Fibroblast of skin of left quadriceps (primary cell): ENCODE data around the gene UBE4A.
A peak's percentile ranks its signal among the peaks of the same experiment; 100 is the strongest.

Experiments
- DNase-seq, 2 experiments: peaks; one replicate each; pipeline ENCODE4 v3.0.0-alpha.2; 2013; ENCODE audit warnings: low read depth in 2 of 2

UBE4A gene, protein sequence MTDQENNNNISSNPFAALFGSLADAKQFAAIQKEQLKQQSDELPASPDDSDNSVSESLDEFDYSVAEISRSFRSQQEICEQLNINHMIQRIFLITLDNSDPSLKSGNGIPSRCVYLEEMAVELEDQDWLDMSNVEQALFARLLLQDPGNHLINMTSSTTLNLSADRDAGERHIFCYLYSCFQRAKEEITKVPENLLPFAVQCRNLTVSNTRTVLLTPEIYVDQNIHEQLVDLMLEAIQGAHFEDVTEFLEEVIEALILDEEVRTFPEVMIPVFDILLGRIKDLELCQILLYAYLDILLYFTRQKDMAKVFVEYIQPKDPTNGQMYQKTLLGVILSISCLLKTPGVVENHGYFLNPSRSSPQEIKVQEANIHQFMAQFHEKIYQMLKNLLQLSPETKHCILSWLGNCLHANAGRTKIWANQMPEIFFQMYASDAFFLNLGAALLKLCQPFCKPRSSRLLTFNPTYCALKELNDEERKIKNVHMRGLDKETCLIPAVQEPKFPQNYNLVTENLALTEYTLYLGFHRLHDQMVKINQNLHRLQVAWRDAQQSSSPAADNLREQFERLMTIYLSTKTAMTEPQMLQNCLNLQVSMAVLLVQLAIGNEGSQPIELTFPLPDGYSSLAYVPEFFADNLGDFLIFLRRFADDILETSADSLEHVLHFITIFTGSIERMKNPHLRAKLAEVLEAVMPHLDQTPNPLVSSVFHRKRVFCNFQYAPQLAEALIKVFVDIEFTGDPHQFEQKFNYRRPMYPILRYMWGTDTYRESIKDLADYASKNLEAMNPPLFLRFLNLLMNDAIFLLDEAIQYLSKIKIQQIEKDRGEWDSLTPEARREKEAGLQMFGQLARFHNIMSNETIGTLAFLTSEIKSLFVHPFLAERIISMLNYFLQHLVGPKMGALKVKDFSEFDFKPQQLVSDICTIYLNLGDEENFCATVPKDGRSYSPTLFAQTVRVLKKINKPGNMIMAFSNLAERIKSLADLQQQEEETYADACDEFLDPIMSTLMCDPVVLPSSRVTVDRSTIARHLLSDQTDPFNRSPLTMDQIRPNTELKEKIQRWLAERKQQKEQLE

DNA sequence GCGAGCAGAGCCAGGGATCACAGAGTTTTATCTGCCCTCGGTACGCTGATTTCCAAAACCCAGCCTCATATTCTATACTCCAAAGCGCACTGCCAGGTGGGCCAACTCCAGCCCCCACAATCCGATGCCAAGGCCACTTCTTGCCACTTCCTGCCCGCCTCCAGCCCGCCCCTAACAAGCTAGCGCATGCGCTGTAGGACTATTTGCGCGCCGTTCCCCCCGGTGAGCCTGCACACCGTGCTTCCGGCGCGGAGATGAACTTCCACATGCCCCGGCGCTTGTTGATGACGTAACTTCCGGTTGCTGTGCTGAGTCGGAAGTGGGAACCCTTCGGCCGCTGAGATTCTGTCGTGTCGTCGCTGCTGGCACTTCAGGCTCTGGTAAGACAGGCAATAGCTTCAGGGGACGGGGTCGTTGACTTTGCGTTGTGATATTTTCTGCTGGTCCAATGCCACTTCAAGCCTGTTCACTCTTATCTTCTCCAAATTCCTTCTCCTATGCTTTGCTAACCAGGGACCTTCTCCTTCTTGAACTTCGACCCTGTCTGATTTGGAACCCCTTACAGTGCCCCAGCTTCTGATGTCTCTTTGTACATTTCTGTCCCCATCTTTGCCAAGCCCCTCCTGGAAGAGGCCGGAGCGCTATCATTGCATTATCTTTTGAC is at the start of gene UBE4A:
Gene UBE4A, plus strand, starts transcription at position 306 of the 664 bp plus-strand sequence. CDS start 5,481 bp downstream, outside the sequence.
- peak; percentile 81 to 82 for DNase-seq

GRCh38 chr11:118310271-118310670 is 49.1 kb upstream of the UBE4A start:
- no peak for DNase-seq

DNA sequence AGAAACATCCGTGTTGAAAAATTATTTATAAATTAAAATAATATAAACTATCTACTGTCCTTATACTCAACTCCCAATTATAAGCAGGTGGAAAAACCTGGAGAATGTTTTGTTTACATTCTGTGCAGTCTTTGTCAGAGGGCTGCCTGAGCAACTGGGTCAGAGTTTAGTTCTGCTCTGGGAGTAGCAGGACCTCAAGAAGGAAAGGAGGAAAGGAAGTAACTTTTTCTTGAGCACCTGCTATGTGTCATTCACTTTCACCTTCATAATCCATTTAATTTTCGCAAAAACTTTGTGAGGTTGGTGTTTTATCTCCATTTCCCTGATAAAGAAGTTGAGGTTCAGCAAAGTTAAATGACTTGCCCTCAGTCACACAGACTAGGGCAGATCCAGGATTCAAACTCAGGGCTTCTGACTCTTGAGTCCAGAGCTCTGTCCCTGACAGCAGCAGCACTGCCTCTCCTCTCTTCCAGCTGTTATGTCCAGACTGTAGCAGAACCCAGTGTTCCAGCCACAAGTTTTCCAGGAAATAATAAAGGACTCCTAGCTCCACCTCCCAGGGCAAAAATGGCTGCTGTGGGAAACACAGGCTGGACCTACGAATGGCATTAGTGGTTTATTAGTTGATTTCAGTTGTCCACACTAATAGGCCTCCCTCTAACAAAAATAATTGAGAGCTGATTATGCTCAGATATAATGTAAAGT is 48.5 kb upstream of the UBE4A start:
- DNase-seq = no peak

GRCh38 chr11:118311518-118311917 is 47.9 kb upstream of the UBE4A start:
- DNase-seq = no peak

- no peak for DNase-seq
Observed at GRCh38 chr11:118312328-118312727, 47.1 kb upstream of the UBE4A start.

DNA sequence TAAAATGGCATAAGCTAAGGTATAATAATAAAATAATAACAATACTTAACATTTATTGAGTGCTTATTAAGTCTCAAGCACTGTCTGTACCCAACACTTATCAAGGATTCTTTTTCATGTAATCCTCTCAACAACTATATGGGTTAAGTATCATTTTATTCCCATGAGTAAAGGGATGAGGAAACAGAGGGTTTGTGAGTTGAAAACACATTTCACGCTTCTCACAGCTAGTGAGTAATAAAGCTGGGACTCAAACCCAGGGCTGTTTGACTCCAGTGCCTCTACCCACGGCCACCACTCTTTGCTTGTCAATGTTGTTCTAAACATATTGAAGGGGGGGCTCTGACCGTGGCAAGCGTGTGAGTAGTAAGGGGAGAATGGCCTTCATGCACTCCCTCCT is 46.2 kb upstream of the UBE4A start:
- DNase-seq = no peak

DNA sequence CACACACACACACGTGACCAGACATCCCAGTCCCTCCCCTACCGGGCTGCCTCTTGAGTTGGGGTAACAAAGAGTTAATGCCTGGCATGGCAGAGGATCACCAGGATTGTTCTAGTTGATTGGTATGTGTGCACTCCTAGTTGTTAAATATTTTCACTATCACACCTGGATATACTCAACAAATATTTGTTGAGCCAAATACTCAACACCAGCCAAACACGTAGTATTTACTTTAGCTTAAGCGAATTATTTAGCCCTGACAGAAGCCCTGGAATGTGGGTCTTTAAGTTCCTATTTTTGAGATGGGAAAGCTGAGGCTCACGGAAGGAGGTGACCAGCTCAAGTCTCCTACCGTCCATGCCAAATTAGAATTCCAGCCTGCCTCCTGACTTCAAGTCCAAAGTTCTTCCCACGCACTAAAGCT is 44.4 kb upstream of the UBE4A start:
- no peak for DNase-seq

DNA sequence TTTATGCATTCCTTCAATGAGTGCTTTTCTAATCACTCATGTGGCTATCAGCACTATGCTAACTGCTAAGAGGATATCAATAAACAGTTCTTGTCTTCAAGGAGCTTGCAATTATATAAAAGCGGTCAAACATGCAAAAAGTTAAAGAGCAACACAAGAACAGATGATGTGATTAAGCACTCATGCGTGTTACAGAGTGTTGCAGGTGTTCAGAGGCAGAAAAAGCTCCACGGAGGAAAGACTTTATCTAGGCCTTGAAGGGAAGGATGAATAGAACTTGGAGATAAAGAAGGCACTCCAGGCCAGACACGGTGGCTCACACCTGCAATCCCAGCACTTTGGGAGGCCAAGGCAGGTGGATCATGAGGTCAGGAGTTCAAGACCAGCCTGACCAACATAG is 41.3 kb upstream of the UBE4A start:
- no peak for DNase-seq

DNA sequence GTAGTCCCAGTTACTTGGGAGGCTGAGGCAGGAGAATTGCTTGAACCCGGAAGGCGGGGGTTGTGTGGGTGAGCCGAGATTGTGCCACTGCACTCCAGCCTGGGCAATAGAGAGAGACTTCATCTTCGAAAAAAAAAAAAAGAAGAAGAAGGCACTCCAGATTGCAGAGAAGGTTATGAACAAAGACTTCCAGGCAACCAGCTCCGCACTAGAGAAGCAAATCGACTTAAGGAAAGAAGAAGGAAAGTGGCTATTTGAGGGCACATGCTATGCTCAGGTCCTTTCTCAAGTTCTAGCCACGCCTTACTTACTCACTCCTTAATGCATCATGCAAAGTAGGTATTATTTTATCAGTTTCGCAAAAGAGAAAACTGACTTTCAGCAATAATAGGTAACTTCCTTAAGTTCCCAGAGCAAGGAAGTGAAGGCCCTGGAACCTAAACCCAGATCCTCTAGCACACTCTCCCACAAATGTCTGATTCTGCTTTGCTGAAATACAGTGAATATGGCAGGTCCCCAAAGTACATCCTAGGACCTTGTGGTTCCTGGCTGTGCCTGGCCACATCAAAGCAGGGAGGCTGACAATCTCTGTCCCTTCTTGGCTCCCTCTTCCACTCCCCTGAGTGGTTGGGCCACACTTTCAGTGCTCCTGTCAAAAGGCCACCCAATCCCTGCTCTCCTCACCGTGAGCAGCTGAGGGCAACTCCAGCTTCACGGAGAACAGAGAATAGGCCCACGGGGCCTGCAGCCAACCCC is 40.6 kb upstream of the UBE4A start:
- no peak for DNase-seq

DNA sequence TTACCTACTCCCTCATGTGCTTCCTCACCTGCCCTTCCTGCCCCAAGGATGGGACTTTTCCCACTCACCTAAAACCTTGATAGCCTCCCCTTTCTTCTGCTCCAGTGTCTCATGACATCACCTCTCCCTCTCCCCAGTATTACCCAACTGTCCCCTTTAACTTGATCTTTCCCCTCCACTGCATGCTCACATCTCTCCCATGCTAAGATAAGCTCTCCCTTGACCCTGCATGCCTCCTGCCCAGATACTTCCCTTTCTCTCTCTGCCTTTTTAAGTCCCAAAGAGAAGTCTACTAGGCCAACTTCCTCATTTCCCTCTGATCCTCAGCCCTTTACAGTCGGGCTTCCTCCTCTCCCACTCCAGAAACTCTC is 40.1 kb upstream of the UBE4A start:
- no peak for DNase-seq

DNA sequence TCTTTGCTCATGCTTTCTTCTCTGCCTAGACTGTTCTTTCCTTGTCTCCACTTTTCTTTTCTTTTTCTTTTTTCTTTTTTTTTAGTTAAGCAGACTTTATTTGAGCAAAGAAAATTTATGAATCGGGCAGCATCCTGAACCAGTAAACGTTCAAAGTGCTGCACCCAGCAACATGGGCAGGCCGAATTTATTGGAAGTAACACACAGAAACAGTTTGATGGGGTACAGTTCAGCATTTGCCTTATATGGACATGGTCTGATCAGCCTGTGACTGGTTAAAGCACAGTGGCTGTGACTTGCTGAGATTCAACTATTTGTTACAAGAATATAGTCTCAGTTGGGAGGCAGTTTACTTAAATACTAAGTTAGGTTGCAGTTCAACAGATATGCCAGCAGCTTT is 38.9 kb upstream of the UBE4A start:
- DNase-seq = no peak

DNA sequence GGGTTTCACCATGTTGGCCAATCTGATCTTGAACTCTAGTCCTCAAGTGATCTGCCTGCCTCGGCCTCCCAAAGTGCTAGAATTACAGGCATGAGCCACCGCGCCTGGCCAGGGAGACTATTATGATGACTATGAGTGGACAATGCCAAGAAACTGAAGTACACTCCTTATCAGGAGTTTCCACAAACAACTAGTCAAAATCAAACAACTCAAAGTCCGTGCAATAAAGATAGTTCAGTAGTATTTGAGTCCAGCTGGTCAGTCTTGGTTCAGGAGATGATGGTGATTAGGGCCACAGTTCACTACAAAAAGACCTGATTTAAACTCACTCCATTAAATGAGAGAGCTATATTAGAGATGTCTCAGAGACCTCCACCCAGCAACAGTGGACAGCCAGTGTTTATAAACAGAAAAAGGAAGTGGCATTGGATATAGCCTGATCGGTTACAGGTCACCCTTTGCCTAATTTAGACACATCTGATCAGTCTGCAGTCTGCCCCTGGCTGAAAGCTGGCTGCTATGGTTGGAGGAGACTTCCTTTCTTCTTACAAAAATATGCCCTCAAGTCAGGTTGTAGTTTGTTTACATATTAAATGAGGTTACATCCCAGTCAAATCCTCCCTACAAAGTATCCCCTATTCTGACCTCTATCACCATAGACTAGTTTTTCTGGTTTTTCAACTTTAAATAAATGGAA is 37.9 kb upstream of the UBE4A start:
- DNase-seq = no peak

GRCh38 chr11:118322721-118323120 is 36.7 kb upstream of the UBE4A start:
- no peak for DNase-seq

DNA sequence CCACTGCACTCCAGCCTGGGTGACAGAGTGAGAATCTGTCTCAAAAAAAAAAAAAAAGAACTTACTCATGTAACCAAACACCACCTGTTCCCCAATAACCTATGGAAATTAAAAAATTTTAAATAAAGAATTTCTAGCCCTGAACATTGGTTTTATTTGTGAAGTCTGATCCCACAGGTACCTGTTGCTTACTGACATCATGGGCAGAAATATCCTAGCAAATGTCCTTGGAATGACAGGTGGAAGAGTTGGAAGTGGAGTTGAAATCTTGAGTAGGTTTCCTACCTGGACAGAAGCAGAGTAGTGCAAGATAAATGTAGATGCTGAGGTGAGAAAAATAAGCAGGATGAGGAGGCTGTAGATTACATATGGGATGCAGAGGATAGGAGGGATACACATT is 34.1 kb upstream of the UBE4A start:
- no peak for DNase-seq

DNA sequence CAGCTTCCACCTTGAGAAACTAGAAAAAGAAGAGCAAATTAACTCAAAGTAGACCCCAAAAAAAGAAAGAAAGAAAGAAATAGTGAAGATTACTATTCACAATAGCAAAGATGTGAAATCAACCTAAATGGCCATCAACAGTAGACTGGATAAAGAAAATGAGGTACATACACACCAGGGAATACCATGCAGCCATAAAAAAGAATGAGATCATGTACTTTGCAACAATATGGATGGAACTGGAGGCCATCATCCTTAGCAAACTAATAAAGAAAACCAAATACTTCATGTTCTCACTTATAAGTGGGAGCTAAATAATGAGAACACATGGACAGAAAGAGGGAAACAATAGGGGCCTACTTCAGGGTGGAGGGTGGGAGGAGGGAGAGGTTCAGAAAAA is 30.7 kb upstream of the UBE4A start:
- DNase-seq = no peak

DNA sequence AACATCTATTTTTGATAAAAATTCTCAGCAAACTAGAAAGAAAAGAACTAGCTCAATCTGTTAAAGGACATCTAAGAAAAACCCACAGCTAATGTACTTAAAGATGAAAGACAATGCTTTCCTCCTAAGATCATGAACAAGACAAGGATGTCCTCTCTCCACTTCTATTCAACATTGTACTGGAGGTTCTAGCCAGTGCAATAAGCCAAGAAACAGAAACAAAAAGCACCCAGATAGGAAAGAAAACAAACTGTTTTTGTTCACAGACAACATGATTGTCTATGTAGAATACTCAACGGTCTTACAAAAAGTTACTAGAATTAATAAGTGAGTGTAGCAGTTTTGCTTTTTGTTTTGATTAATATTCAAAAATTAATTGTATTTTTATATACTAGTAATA is 24.7 kb upstream of the UBE4A start:
- no peak for DNase-seq

DNA sequence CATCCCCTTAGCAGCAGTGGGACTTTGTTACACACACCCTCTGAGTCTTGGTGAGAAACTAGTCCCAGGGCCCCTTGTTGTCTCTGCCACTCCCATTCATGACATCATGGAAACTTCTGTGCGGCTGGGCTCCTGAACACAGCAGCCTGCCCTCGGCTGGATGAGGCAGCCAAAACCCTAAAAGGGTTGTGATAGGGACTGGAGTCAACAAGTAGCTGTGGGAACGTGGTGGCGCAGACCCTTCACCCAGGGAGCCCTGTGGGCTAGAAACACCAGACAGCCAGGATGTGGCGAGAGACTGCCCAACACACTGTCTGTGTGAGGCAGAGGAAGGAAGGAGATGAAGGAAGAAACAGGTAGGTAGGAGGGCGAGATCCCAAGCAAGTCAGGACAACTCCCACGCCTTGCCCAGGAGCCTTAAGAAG is 20.8 kb upstream of the UBE4A start:
- no peak for DNase-seq

DNA sequence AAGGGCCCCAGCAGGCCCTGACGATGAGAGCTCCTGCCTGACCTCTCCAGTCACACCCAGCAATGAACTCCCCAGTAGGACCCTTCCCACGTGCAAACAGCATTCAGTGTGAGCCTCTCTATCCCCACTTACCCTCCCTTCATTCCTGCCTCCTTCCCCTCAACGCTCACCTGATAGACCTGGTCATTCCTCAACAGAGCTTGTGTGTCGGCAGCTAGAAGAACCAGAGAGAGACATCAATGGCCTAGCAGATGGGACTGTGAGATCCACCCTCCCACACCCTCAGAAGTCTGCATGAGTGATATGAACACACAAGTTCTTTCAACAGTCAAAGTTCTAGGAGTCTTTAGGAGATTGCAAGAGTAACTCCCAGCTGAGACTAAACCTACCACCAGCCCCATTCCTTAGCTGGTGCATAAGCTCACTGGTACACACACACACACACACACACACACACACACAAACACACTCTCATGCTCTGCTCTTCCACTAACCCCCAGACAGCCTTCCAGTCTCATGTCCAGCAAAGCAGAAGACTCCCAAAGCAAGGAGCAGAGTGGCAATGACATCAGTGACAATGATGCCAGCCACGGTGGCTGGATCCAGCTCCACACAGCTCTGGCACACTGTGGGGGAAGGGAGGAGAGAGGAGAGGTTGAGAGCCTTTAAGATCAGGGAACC is 20.0 kb upstream of the UBE4A start:
- no peak for DNase-seq

- DNase-seq = no peak
Observed at GRCh38 chr11:118340449-118340848, 19.0 kb upstream of the UBE4A start.
